Motor neuron (in vitro differentiated cells): Measurements from ENCODE around the gene ITIH4. TPM values are rescaled to one million over a fixed set of nuclear protein-coding genes. Genes with fewer than 3 reads are reported as not detected.
"Not testable (repeated sequence)": the region's sequence is repeated elsewhere in the genome, so short reads cannot be mapped to it uniquely, and the experiment has no call there.

Source experiments
- ATAC-seq, 8 experiments: fragments of 200-7000 bp; cut with Tn5 transposase; replicated peaks in 6 of 8; 2 replicates each; pipeline ENCODE4 v1.8.0; 2021; ENCODE audit warnings: mild to moderate bottlenecking in 8 of 8, moderate library complexity in 8 of 8
- H3K27ac ChIP-seq, 2 donors: fragments of 250-450 bp; sonication (Bioruptor Pico); 2 replicates each; pipeline ENCODE4 v1.9.0; 2021; ENCODE audit warnings: antibody characterized with exemption in 2 of 2, mild to moderate bottlenecking in 2 of 2, moderate library complexity in 1 of 2
- H3K4me1 ChIP-seq, 2 donors: fragments of 250-450 bp; sonication (Bioruptor Pico); replicated peaks in 1 of 2; 2 replicates each; pipeline ENCODE4 v1.6.1; 2021; ENCODE audit warnings: antibody characterized with exemption in 2 of 2, mild to moderate bottlenecking in 2 of 2, moderate library complexity in 1 of 2
- H3K4me3 ChIP-seq, 5 donors: fragments of 250-450 bp; sonication (Bioruptor Pico); 2 replicates each; pipeline ENCODE4 v1.9.0; 2021; ENCODE audit warnings: antibody characterized with exemption in 5 of 5, mild to moderate bottlenecking in 5 of 5, moderate library complexity in 4 of 5
- WGBS, 10 experiments: fragments of 450-650 bp; shearing (Covaris generic); methylation state at CpG; one replicate each; pipeline ENCODE4 v1.0.0; 2022; 5-methylcytosine and 5-hydroxymethylcytosine counted together
- in situ Hi-C, 9 experiments: fragments of 400-800 bp; cut with MboI; loops; one replicate each; pipeline ENCODE4 v1.15.0; 2021; ENCODE audit warnings: low sequenced_read_pairs in 9 of 9, low pct_unique_long_range_greater_than_20kb in 2 of 9; ENCODE audit not compliant: unreplicated experiment in 9 of 9
- total RNA-seq, 8 experiments: library from RNA; unstranded; fragments of 300-600 nt; gene quantifications; 2 replicates each; pipeline versions ENCODE4 v1.2.3 to v1.2.4, GENCODE V29; 2022

The ITIH4 gene
- total RNA-seq, 8 experiments from 2014 or later, result 1.4 to 7.0 (median 2.6) TPM

DNA sequence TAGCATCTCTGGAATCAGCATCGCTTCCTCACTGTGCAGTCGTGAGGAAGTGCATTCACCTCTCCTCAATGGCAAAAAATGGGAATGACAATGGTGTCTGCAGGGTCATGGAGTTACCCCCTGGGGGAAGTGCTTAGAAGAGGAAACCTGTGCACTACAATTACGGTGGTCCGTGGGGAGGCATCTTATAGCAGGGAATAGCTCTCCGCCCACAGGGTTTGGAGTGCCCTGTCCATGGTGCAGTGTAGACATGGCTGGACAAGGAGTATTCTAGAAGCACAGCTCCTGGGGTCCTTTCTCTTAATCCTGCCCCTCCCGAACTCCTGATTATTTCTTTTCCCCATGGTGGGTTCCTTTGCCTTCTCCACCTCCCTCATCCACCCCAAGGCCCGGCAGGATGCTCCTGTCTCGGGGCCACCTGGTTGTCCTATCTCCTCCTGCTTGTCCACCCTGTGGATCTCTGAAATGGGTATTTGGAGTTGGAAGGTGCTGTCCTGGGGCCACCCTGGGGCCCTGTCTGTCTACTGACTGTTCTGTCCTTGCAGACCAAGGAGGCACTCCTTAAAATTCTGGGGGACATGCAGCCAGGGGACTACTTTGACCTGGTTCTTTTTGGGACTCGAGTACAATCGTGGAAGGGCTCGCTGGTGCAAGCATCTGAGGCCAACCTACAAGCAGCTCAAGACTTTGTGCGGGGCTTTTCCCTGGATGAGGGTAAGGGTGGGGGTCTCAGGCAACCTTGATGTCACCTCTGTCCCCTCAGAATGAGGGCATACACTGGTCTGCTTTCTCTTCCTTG lies 47.9 kb downstream of the ITIH4 start:
- no peak for ATAC-seq
- WGBS, 10 experiments, result 20 to 100% (median 52%) methylated on average over 1 to 6 of the region's 12 CpGs; no CpG with 5 or more reads in 2 of the 10 experiments
- H3K27ac ChIP-seq, result no peak overlapping the region
- in situ Hi-C loops, result no loop called here
- H3K4me3 ChIP-seq, result no peak overlapping the region
- H3K4me1 ChIP-seq, result no peaks in the 10 kb centered on the region

DNA sequence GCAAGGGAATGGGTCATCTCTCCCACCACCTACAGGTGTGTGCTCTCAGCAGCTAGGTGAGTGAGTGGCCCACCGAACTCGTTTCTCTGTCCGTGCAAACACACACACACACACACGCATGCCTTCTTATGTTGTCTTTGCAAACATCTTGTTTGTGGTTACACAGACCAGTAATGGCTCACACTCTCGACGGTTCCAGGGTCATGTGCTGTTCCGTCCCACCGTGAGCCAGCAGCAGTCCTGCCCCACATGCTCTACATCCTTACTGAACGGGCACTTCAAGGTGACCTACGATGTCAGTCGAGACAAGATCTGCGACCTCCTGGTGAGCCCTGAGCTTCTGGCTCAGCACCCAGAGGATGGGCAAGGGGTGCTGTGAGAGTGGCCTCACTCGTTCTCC lies 48.7 kb downstream of the ITIH4 start:
- no peaks in the 10 kb centered on the region for H3K4me1 ChIP-seq
- 38 to 81% (median 59%) methylated on average over 1 to 11 of the region's 13 CpGs; no CpG with 5 or more reads in 3 of the 10 experiments for WGBS, 10 experiments
- ATAC-seq, result no peak
- H3K4me3 ChIP-seq, result no peak overlapping the region
- no peak overlapping the region for H3K27ac ChIP-seq
- in situ Hi-C loops, result no loop called here

DNA sequence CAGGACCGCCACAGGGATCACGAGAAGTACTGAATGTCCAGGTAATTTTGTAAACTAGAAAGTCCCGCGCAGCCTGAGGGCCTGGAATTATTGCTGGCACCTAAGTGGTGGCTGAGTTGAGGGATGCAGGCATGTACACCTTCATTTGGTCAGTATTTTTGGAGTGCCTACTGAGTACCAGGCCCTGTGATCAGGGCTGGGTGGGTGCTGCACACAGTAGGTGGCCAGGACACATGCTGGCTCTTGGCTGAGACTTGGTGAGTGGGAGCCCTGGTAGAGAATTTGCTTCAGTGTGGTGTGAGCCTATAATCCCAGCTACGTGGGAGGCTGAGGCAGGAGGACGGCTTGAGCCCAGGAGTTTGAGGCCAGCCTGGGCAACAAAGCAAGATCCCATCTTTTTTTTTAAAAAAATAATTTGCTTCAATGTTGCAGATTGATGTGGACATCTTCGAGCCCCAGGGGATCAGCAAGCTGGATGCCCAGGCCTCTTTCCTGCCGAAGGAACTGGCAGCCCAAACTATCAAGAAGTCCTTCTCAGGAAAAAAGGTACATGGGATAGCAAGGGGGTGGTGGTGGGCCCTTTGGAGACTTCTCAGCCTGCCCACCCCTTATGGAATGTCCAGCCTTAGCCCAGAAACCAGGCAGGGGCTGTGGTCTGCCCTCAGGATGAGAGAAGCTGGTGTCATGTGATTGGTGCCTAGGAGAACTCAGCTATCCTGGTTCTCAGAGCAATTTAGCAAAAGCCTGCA lies 50.5 kb downstream of the ITIH4 start:
- in situ Hi-C loops, result no loop called here
- Histone ChIP-seq H3K4me3 (no peak overlapping the region), H3K4me1 (no peaks in the 10 kb centered on the region), H3K27ac (no peak overlapping the region)
- 7 to 100% (median 76%) methylated on average over 1 to 6 of the region's 8 CpGs; no CpG with 5 or more reads in 3 of the 10 experiments for WGBS, 10 experiments
- ATAC-seq, result no peak

DNA sequence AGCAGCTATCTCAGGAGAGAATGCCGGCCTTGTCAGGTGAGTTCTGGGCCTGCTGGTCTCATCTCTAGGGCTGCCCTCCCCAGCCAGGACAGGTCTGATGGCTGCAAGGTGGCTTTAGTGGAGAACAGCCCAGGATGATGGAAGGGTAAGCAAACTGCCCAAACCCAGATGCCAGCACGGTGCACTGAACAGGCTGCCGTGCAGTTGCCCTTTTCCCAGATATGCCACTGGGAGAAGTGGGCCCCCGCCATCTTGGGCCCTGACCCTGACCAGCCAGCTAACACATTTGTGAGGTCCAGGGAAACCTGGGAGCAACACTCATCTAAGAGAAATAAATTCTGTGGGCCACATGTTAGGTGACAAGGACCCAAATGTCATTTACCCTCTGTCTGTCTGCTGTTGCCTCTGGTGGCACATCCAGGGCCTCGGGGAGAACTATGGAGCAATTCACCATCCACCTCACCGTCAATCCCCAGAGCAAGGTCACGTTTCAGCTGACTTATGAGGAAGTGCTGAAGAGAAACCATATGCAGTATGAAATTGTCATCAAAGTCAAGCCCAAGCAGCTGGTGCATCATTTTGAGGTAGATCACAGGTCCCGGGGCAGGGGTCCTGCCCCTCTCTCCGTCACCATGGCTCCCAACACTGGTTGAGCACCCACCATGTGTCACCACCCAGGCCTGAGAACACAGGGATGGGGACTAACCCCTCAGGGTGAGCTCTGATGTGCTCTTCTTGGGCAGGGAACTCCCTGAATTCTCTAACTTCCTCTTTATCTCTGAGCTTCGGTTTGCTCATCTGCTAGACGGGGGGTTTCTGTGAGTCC lies 51.2 kb downstream of the ITIH4 start:
- no peak overlapping the region for H3K27ac ChIP-seq
- H3K4me3 ChIP-seq, result no peak overlapping the region
- WGBS, 10 experiments, result 17 to 89% (median 81%) methylated on average over 1 to 8 of the region's 11 CpGs; no CpG with 5 or more reads in 4 of the 10 experiments
- no peak for ATAC-seq
- in situ Hi-C loops, result no loop called here
- no peaks in the 10 kb centered on the region for H3K4me1 ChIP-seq

DNA sequence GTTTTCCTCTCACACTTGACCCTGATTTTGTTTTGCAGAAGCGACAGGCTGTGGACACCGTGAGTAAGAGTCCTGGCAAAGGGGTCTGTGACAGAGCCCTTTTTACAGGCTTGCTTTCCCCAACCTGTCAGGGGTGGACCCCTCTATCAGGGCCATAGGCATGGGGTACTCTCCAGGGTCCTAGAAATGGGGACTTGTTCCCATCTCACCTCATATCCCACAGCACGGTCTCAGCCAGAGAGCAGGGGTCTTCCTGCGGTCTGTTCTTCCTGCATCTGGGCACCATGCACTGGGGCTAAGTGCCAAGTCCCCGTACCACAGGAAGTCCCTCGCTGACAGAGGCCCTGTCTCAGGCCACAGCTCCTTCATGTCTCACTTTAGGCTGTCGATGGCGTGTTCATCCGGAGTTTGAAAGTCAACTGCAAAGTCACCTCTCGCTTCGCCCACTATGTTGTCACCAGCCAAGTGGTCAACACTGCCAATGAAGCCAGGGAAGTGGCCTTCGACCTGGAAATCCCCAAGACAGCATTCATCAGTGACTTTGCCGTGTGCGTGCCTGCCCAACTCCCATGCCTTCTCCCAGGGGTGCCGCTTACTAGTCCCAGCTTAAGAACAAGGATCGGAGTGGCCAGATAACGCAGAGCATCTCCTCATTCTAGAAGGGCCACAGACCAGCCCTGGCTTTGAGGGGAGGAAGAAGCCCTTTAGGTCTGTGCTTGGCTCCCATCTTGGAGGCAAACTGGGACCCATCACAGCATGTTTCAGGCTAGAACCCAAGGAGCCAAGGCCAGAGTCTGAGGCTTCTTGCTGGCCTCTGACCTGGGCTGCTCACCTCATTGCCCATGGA lies 52.3 kb downstream of the ITIH4 start:
- in situ Hi-C loops, result no loop called here
- WGBS, 10 experiments, result 10 to 100% (median 76%) methylated on average over 2 to 6 of the region's 17 CpGs; no CpG with 5 or more reads in 4 of the 10 experiments

DNA sequence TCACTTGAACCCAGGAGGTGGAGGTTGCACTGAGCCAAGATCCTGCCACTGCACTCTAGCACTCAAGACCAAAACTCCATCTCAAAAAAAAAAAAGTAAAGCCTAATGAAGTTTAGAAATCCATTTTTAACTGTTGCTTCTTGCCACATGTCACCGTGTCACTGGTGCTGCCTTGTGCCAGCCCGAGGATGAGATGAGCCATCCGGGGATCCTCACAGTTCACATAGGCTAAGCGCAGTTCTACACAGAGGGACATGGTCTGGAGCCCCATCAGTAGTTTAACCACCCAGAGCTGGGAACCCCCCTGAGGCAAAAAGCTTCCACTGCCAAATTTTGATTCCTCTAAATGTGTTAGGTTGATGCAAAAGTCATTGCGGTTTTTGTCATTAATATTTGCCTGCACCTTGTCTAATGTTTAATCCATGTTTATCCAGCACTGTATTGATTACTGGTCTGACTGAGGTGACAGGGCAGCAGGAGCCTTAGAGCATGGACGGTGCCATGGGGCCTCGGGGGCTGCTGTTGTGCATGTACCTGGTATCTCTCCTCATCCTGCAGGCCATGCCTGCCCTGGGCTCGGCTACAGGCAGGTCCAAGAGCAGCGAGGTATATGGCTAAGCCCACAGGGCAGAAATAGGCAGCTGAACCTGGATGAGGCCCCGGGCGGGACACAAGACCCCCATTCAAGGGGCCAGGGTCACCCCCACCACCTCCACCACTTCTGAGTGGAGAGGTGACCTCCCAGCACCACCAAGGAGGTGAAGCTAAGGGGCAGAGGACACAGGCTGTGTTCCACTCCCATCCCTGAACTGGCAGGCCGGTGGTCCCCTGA lies 53.1 kb downstream of the ITIH4 start, which contains the start of gene ITIH1:
Gene ITIH1 (plus strand): TSS at position 473 of the 832 bp plus-strand sequence. CDS start 17 bp downstream, at position 490.
- no peak within 1 kb of the TSS for H3K27ac ChIP-seq
- 17 to 94% (median 76%) methylated on average over 1 to 9 of the region's 12 CpGs; no CpG with 5 or more reads in 2 of the 10 experiments for WGBS, 10 experiments
- no peak within 1 kb of the TSS for H3K4me3 ChIP-seq
- in situ Hi-C loops, result no loop called here
- H3K4me1 ChIP-seq, result no peaks in the 10 kb centered on the region
- ATAC-seq, result no peak

More for the DNA sequence above, 52.3 kb downstream of the ITIH4 start:
- H3K27ac ChIP-seq, result no peak overlapping the region
- no peak overlapping the region for H3K4me3 ChIP-seq
- ATAC-seq, result no peak
- H3K4me1 ChIP-seq, result no peaks in the 10 kb centered on the region

DNA sequence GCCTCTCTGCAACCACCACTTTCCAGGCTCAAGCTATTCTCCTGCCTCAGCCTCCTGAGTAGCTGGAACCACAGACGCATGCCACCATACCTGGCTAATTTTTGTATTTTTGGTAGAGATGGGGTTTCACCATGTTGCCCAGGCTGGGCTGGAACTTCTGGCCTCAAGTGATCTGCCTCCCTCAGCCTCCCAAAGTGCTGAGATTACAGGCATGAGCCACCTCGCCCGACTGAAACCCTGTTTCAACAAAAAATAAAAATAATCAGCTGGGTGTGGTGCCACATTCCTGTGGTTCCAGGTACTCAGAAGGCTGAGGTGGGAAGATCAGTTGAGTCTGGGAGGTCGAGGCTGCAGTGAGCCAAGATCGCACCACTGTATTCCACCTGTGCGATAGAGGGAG lies 54.0 kb downstream of the ITIH4 start:
- H3K4me3 ChIP-seq, H3K4me1 ChIP-seq, ATAC-seq, in situ Hi-C loops, H3K27ac ChIP-seq: not testable (repeated sequence)
- WGBS, 10 experiments, result 48 to 100% (median 89%) methylated on average over 1 to 6 of the region's 6 CpGs; no CpG with 5 or more reads in 3 of the 10 experiments

DNA sequence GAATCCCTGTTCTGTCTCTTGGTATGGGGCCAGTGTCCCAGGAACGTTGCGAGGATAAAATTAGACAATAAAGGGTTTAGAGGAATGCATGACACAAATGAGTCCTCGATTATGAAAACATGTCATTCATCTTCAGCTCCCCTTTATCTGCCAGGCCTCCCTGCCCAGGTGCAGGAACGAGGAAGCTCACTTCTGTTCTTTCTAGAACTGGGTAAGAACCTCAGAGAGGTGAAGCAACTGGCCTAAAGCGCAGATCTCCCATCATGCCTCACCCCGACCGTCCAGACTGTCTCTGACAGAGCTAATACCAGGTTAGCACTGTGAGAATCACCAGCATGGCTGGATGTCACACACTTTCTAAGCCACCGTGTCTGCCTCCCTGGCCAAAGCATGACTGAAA lies 54.6 kb downstream of the ITIH4 start:
- 20 to 76% (median 61%) methylated on average over 1 to 8 of the region's 8 CpGs for WGBS, 10 experiments
- H3K4me3 ChIP-seq, result no peak overlapping the region
- peaks cover 0 to 2% of the 10 kb centered on the region in 2 donors for H3K4me1 ChIP-seq
- ATAC-seq, result no peak
- in situ Hi-C loops, result no loop called here
- H3K27ac ChIP-seq, result no peak overlapping the region

DNA sequence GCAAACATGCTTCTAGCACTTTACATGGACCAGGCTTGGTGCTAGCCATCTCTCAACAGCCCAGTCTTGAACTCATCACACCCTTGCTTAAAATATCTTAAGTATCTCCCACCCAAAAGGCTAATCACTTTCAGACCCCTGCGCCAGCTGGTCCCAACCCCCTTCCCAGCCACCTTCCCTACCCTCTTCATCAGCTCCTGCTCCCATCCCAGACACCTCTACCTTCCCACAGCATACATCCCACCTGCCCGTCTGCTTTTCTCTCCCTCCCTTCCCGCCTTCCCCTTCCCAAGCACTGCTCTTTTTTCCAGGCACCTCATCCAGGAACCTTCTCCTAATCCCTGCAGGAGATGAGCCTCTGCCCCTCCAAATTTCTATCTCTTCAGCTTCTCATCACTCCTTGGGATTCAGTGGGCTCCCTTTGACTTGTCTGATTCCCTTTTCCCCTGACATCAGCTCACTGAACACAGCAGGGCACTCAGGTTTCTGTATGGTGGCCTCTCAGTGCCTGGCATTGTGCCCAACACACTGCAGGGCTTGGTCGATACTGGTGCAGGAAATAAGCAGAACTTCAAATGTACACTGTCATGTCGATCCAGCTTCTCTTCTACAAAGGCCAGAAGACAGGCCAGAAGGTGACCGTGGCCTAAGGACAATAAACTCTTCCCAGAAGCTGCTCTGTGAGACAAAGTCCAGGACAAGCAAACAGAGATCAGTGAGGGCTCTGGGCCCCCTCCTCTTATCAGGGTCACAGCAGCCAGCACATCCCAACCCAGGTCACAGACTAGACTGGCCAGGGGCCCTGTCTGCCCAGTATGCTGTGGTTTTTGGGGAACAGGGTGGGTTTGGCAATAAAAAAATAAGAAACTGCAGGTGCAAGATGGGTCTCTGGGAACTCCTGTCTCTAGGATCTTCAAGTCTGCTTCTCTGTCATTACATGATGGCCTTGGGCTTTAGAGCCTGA lies 55.3 kb downstream of the ITIH4 start:
- Histone ChIP-seq H3K4me1 (peaks cover 0 to 2% of the 10 kb centered on the region in 2 donors), H3K27ac (no peak overlapping the region), H3K4me3 (no peak overlapping the region)
- in situ Hi-C loops, result no loop called here
- ATAC-seq, result no peak
- 12 to 67% (median 41%) methylated on average over 1 to 4 of the region's 6 CpGs; no CpG with 5 or more reads in 2 of the 10 experiments for WGBS, 10 experiments

DNA sequence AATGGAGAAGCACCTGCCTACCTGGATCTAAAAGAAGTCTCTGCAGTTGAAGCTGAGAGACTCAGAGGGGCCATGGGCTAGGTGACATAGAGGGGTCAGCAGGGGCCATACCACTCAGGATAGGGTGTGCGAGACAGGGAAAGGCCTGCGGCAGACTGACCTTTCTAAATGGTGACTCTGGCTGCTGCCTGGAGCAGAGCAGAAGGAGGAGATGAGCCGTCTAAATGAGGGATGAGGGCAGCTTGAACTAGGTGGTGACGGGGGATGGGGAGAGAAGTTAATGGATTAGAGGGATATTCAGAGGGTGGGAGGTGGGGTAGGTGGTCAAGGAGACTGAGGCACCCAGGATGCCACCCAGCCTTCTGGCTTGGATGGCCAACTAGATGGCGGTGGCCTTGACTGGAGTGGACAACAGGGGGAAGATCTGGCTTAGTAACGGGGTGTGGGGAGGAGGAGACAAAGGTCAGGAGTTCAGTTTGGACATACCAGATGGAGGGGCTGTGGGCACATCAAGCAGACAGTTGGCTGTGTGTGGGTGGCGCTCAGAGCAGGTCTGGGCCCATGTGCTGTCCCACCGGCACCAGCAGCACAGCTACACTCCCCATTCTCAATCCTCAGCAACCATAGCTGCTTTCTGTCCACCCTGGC lies 56.3 kb downstream of the ITIH4 start:
- ATAC-seq, result no peak

More for the DNA sequence above, 56.3 kb downstream of the ITIH4 start:
- H3K4me3 ChIP-seq, result no peak overlapping the region
- peaks cover 4 to 10% of the 10 kb centered on the region in 2 donors for H3K4me1 ChIP-seq
- no peak overlapping the region for H3K27ac ChIP-seq
- WGBS, 10 experiments, result 70 to 100% (median 92%) methylated on average over 2 to 4 of the region's 8 CpGs; no CpG with 5 or more reads in 5 of the 10 experiments
- in situ Hi-C loops, result no loop called here
